GM10248 (cell line): ENCODE measurements around the gene GBP4.
"Not testable (repeated sequence)": the region's sequence is repeated elsewhere in the genome, so short reads cannot be mapped to it uniquely, and the experiment has no call there.

Experiments used
- CTCF ChIA-PET: fragments of 300-600 bp; sonication (Branson Sonifier 250); formaldehyde crosslinking; extraction: SDS; loops from one replicate; lab custom pipeline; 2021; ENCODE audit warnings: antibody characterized with exemption; lab: Yijun Ruan, JAX
- POLR2A ChIA-PET: fragments of 350-650 bp; sonication (Branson Sonifier 250); formaldehyde crosslinking; extraction: SDS; loops from one replicate; lab custom pipeline; 2020; ENCODE audit warnings: antibody characterized with exemption; lab: Yijun Ruan, JAX
- DNase-seq: peaks from one replicate; pipeline ENCODE4 v3.0.0; 2012; ENCODE audit errors: extremely low spot score
- TF ChIP-seq, protein P1 (sequence below): IDR thresholded peaks from 2 replicates; pipeline ENCODE4 v1.5.1; 2012; ENCODE audit warnings: mild to moderate bottlenecking, low read depth; ENCODE audit errors: extremely low read depth, missing control alignments, control extremely low read depth

GBP4 gene

GRCh38 chr1:89198491-89199072 is at the start of gene GBP4:
Gene GBP4, minus strand, starts transcription at chr1:89198942. Its CDS starts 108 bp downstream, at chr1:89198834.
- peak; percentile 48 for DNase-seq
- TF ChIP-seq, protein P1, sequence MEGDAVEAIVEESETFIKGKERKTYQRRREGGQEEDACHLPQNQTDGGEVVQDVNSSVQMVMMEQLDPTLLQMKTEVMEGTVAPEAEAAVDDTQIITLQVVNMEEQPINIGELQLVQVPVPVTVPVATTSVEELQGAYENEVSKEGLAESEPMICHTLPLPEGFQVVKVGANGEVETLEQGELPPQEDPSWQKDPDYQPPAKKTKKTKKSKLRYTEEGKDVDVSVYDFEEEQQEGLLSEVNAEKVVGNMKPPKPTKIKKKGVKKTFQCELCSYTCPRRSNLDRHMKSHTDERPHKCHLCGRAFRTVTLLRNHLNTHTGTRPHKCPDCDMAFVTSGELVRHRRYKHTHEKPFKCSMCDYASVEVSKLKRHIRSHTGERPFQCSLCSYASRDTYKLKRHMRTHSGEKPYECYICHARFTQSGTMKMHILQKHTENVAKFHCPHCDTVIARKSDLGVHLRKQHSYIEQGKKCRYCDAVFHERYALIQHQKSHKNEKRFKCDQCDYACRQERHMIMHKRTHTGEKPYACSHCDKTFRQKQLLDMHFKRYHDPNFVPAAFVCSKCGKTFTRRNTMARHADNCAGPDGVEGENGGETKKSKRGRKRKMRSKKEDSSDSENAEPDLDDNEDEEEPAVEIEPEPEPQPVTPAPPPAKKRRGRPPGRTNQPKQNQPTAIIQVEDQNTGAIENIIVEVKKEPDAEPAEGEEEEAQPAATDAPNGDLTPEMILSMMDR = no peak
- CTCF ChIA-PET = interaction anchor here (0.8 to 1.6 kb wide), 7 partner anchors 9 to 201 kb away, joined by 3 to 5 read pairs (median 3); no protein-coding TSS in a partner anchor
- POLR2A ChIA-PET = no interaction called here

DNA sequence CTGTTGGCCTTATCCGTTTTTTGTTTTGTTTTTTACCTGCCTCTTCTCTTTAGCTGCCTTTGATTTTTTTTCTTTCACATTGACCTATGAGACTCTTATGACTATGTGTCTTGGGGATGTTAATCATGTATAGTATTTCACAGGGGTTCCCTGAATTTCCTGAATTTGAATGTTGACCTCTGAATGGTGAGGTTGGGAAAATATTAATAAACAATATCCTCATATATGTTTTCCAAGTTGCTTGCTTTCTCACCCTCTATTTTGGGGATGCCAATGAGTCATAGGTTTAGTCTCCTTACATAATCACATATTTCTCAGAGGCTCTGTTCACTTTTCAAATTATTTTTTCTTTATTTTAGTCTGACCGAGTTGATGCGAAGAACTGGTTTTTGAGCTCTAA is 44.3 kb upstream of the GBP4 start:
- TF ChIP-seq, protein P1 = no peak
- CTCF ChIA-PET = interaction anchor here (1.5 to 1.8 kb wide), 2 partner anchors 15 to 26 kb away, joined by 5 read pairs; no protein-coding TSS in a partner anchor
- DNase-seq = no peak
- POLR2A ChIA-PET = no interaction called here

DNA sequence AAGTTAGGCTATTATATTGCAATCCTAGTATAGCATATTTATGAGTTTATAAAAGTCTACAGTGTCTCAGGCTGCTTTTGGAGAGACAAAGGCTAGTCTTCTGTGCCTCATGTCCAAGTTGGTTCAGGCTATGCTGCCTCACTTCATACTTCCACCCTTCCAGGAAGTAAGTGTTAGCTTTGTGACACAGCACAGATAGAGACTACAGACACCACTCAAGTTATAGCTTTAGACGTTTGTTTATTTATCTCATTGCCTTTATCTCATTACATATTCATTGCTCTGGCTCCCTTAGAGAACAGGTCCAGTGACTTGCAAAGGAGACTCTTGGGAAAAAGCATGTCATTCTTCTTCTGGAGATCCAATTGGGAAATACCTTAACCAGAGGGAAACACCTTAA is 22.6 kb upstream of the GBP4 start:
- POLR2A ChIA-PET = no interaction called here
- TF ChIP-seq, protein P1 = no peak
- no peak for DNase-seq
- CTCF ChIA-PET = interaction anchor here (0.9 kb wide), 1 partner anchor 13 kb away, joined by 3 read pairs; no protein-coding TSS in a partner anchor

- DNase-seq, CTCF ChIA-PET, POLR2A ChIA-PET: not testable (repeated sequence)
Measured at GRCh38 chr1:89219851-89220250, 21.1 kb upstream of the GBP4 start.

GRCh38 chr1:89218941-89219340 is 20.2 kb upstream of the GBP4 start:
- CTCF ChIA-PET, DNase-seq, POLR2A ChIA-PET: not testable (repeated sequence)

- DNase-seq = no peak
- CTCF ChIA-PET = interaction anchor here (1.5 to 1.6 kb wide), 2 partner anchors 8 to 11 kb away, joined by 3 to 5 read pairs; no protein-coding TSS in a partner anchor
- TF ChIP-seq, protein P1 = no peak
- POLR2A ChIA-PET = no interaction called here
Measured at GRCh38 chr1:89213347-89213746, 14.6 kb upstream of the GBP4 start.

GRCh38 chr1:89211035-89211634 is 12.4 kb upstream of the GBP4 start:
- DNase-seq = no peak
- TF ChIP-seq, protein P1 = no peak
- POLR2A ChIA-PET = no interaction called here
- CTCF ChIA-PET = no interaction called here
